Naive thymus-derived CD4-positive, alpha-beta T cell (primary cell): ENCODE data around the gene JUP. TPM values are rescaled to one million over a fixed set of nuclear protein-coding genes. Genes with fewer than 3 reads are reported as not detected.

Experiments used
- ATAC-seq: fragments of 150-1000 bp; cut with Tn5 transposase; 2 replicates; pipeline ENCODE4 v1.10.0; 2021; ENCODE audit warnings: mild to moderate bottlenecking, moderate library complexity
- CTCF ChIA-PET: fragments of 350-600 bp; sonication (Branson Sonifier 250); formaldehyde crosslinking; loops from one replicate; lab custom pipeline; 2021; ENCODE audit warnings: antibody characterized with exemption; lab: Charles Lee
- POLR2A ChIA-PET: fragments of 350-600 bp; sonication (Branson Sonifier 250); formaldehyde crosslinking; loops from one replicate; lab custom pipeline; 2021; ENCODE audit warnings: antibody characterized with exemption, inconsistent platforms; lab: Charles Lee
- DNase-seq, 9 donors: peaks; one replicate each; pipeline versions ENCODE4 v3.0.0 to v3.0.0-alpha.2; 2020 to 2022; ENCODE audit warnings: mixed read lengths in 1 of 9
- H3K27ac ChIP-seq: one replicate; pipeline ENCODE4 v1.7.0; 2013; ENCODE audit warnings: mild to moderate bottlenecking, low read depth, low read length, moderate library complexity
- H3K27me3 ChIP-seq, 2 donors: one replicate each; pipeline ENCODE4 v1.7.0; 2013; ENCODE audit warnings: low read length in 2 of 2, mild to moderate bottlenecking in 2 of 2, moderate library complexity in 2 of 2; ENCODE audit not compliant: control insufficient read depth in 2 of 2, insufficient read depth in 2 of 2
- H3K36me3 ChIP-seq, 3 experiments: 1 replicate in 2 of 3; 2 replicates in 1 of 3; pipeline ENCODE4 v1.7.0; 2013; ENCODE audit warnings: low read length in 3 of 3, mild to moderate bottlenecking in 3 of 3, moderate library complexity in 1 of 3; ENCODE audit not compliant: insufficient read depth in 3 of 3, control insufficient read depth in 2 of 3
- H3K4me1 ChIP-seq, 2 donors: one replicate each; pipeline ENCODE4 v1.7.0; 2013; ENCODE audit warnings: low read length in 2 of 2, mild to moderate bottlenecking in 2 of 2, moderate library complexity in 1 of 2; ENCODE audit not compliant: control insufficient read depth in 2 of 2, insufficient read depth in 2 of 2
- H3K4me3 ChIP-seq: 2 replicates; pipeline ENCODE4 v1.7.0; 2013; ENCODE audit warnings: mild to moderate bottlenecking, low read length
- H3K9me3 ChIP-seq, 3 experiments: 1 replicate in 2 of 3; 2 replicates in 1 of 3; pipeline ENCODE4 v1.7.0; 2013; ENCODE audit warnings: low read length in 3 of 3; ENCODE audit not compliant: control insufficient read depth in 2 of 3
- H3K27ac Mint-ChIP-seq, 9 donors: one replicate each; pipeline ENCODE4 v1.8.0; 2020 to 2022; ENCODE audit warnings: mixed read lengths in 9 of 9, mild to moderate bottlenecking in 8 of 9, moderate library complexity in 5 of 9, inconsistent platforms in 2 of 9
- H3K27me3 Mint-ChIP-seq, 5 donors: one replicate each; pipeline ENCODE4 v1.8.0; 2021 to 2022; ENCODE audit warnings: mixed read lengths in 5 of 5, mild to moderate bottlenecking in 1 of 5
- H3K36me3 Mint-ChIP-seq, 5 donors: one replicate each; pipeline ENCODE4 v1.8.0; 2020 to 2022; ENCODE audit warnings: mixed read lengths in 5 of 5, mild to moderate bottlenecking in 3 of 5, inconsistent platforms in 1 of 5
- H3K4me1 Mint-ChIP-seq, 7 donors: one replicate each; pipeline ENCODE4 v1.8.0; 2020 to 2022; ENCODE audit warnings: mixed read lengths in 7 of 7, mild to moderate bottlenecking in 3 of 7, inconsistent platforms in 1 of 7
- H3K4me3 Mint-ChIP-seq, 10 donors: one replicate each; pipeline ENCODE4 v1.8.0; 2020 to 2022; ENCODE audit warnings: mild to moderate bottlenecking in 10 of 10, mixed read lengths in 10 of 10, moderate library complexity in 6 of 10, inconsistent platforms in 2 of 10
- H3K9me3 Mint-ChIP-seq, 11 donors: one replicate each; pipeline ENCODE4 v1.8.0; 2020 to 2022; ENCODE audit warnings: mixed read lengths in 11 of 11, mild to moderate bottlenecking in 4 of 11, inconsistent platforms in 1 of 11, moderate library complexity in 1 of 11
- intact Hi-C, 2 donors: fragments of 100-400 bp; cut with micrococcal nuclease; formaldehyde crosslinking; loops; one replicate each; pipeline ENCODE4 v1.15.1; 2023
- polyA plus RNA-seq, 2 donors: library from polyadenylated mRNA; unstranded; fragments of 300-500 nt; fragmentation: Illumina TruSeq; gene quantifications; one replicate each; pipeline ENCODE4 v1.2.3, GENCODE V29; 2021
- total RNA-seq, 6 experiments: library from RNA in 5 of 6; stranded (reverse) in 5 of 6; gene quantifications; 1 replicate in 5 of 6; 2 replicates in 1 of 6; pipeline ENCODE4 v1.2.3 and lab custom pipeline; 2021 to 2026

JUP gene
- total and polyA plus RNA-seq, 7 experiments from 2014 or later: 0.19 to 8.2 (median 0.49) TPM

GRCh38 chr17:41766135-41766534 is 20.4 kb downstream of the JUP start:
- ChIA-PET CTCF (no interaction called here), POLR2A (no interaction called here)
- no peaks in the 10 kb centered on the region for H3K9me3 ChIP-seq
- Mint-ChIP-seq H3K4me1 (no peaks in the 10 kb centered on the region), H3K36me3 (no peaks in the 10 kb centered on the region), H3K4me3 (no peak overlapping the region), H3K9me3 (no peaks in the 10 kb centered on the region), H3K27me3 (peaks cover 0 to 2% (median 0%) of the 10 kb centered on the region in 5 donors), H3K27ac (peak overlapping the region in 1 of 9 donors; percentile 23)
- no peak overlapping the region for H3K4me3 ChIP-seq
- no peak overlapping the region for H3K27ac ChIP-seq
- no peaks in the 10 kb centered on the region for H3K27me3 ChIP-seq
- intact Hi-C loops: no loop called here
- no peaks in the 10 kb centered on the region for H3K4me1 ChIP-seq
- DNase-seq: no peak
- ATAC-seq: no peak
- H3K36me3 ChIP-seq: no peaks in the 10 kb centered on the region

GRCh38 chr17:41763327-41763726 is 23.2 kb downstream of the JUP start:
- Histone ChIP-seq H3K27ac (no peak overlapping the region), H3K9me3 (no peaks in the 10 kb centered on the region), H3K27me3 (no peaks in the 10 kb centered on the region), H3K4me1 (no peaks in the 10 kb centered on the region), H3K4me3 (no peak overlapping the region), H3K36me3 (no peaks in the 10 kb centered on the region)
- POLR2A ChIA-PET: no interaction called here
- Mint-ChIP-seq H3K27me3 (peaks cover 0 to 2% (median 0%) of the 10 kb centered on the region in 5 donors), H3K4me3 (no peak overlapping the region), H3K4me1 (no peaks in the 10 kb centered on the region), H3K9me3 (no peaks in the 10 kb centered on the region), H3K36me3 (no peaks in the 10 kb centered on the region), H3K27ac (no peak overlapping the region)
- intact Hi-C loops: no loop called here
- CTCF ChIA-PET: no interaction called here
- ATAC-seq (no peak), DNase-seq (no peak)

- CTCF ChIA-PET: no interaction called here
- ATAC-seq: no peak
- no peaks in the 10 kb centered on the region for H3K36me3 ChIP-seq
Measured at GRCh38 chr17:41762841-41763240, 23.7 kb downstream of the JUP start.

GRCh38 chr17:41762391-41762790 is 24.1 kb downstream of the JUP start:
- H3K36me3 ChIP-seq: no peaks in the 10 kb centered on the region
- H3K27ac ChIP-seq: no peak overlapping the region
- ATAC-seq (no peak), DNase-seq (no peak)
- Mint-ChIP-seq H3K36me3 (no peaks in the 10 kb centered on the region), H3K27ac (no peak overlapping the region), H3K9me3 (no peaks in the 10 kb centered on the region), H3K4me3 (no peak overlapping the region), H3K27me3 (peaks cover 0 to 2% (median 0%) of the 10 kb centered on the region in 5 donors), H3K4me1 (no peaks in the 10 kb centered on the region)
- H3K4me3 ChIP-seq: no peak overlapping the region
- H3K4me1 ChIP-seq: no peaks in the 10 kb centered on the region
- no peaks in the 10 kb centered on the region for H3K27me3 ChIP-seq
- intact Hi-C loops: no loop called here
- no peaks in the 10 kb centered on the region for H3K9me3 ChIP-seq
- ChIA-PET CTCF (no interaction called here), POLR2A (no interaction called here)

More at GRCh38 chr17:41762841-41763240, 23.7 kb downstream of the JUP start:
- no peak for DNase-seq
- Histone ChIP-seq H3K27me3 (no peaks in the 10 kb centered on the region), H3K27ac (no peak overlapping the region), H3K4me1 (no peaks in the 10 kb centered on the region), H3K4me3 (no peak overlapping the region), H3K9me3 (no peaks in the 10 kb centered on the region)
- H3K4me3 Mint-ChIP-seq: no peak overlapping the region
- H3K9me3 Mint-ChIP-seq: no peaks in the 10 kb centered on the region
- no peaks in the 10 kb centered on the region for H3K4me1 Mint-ChIP-seq
- no peaks in the 10 kb centered on the region for H3K36me3 Mint-ChIP-seq
- H3K27me3 Mint-ChIP-seq: peaks cover 0 to 2% (median 0%) of the 10 kb centered on the region in 5 donors
- intact Hi-C loops: no loop called here
- no peak overlapping the region for H3K27ac Mint-ChIP-seq
- POLR2A ChIA-PET: no interaction called here

GRCh38 chr17:41760878-41761277 is 25.6 kb downstream of the JUP start:
- Histone ChIP-seq H3K4me3 (no peak overlapping the region), H3K27me3 (no peaks in the 10 kb centered on the region), H3K27ac (no peak overlapping the region), H3K36me3 (no peaks in the 10 kb centered on the region), H3K4me1 (no peaks in the 10 kb centered on the region), H3K9me3 (no peaks in the 10 kb centered on the region)
- Mint-ChIP-seq H3K4me3 (no peak overlapping the region), H3K4me1 (no peaks in the 10 kb centered on the region), H3K36me3 (no peaks in the 10 kb centered on the region), H3K27me3 (peaks cover 0 to 2% (median 0%) of the 10 kb centered on the region in 5 donors), H3K27ac (peak overlapping the region in 1 of 9 donors; percentile 36), H3K9me3 (no peaks in the 10 kb centered on the region)
- intact Hi-C loops: no loop called here
- DNase-seq (no peak), ATAC-seq (no peak)
- ChIA-PET POLR2A (no interaction called here), CTCF (no interaction called here)

DNA sequence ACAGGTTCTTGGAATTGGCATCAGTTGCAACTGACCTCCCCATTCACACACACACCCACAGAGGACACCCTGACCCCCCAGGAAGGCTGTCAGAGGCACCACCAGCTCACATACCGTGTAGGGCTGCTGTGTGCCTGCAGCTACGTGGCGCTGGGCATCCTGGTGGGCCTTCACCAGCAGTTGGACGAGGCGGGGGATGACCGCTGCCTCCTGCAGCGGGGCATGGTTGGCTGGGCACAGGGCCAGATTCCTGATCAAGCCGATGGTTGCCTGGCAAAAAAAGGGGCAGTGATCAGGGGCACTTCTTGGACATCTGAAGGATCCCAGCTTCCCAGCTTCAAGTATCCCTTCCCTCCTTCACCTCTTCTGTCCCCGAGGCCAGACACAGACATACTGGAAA is 27.9 kb downstream of the JUP start:
- no peaks in the 10 kb centered on the region for H3K9me3 ChIP-seq
- H3K9me3 Mint-ChIP-seq: no peaks in the 10 kb centered on the region

GRCh38 chr17:41754066-41754465 is 32.4 kb downstream of the JUP start:
- no peaks in the 10 kb centered on the region for H3K27me3 ChIP-seq
- Mint-ChIP-seq H3K4me1 (no peaks in the 10 kb centered on the region), H3K27me3 (no peaks in the 10 kb centered on the region), H3K36me3 (no peaks in the 10 kb centered on the region), H3K27ac (no peak overlapping the region), H3K9me3 (no peaks in the 10 kb centered on the region), H3K4me3 (no peak overlapping the region)
- H3K4me3 ChIP-seq: no peak overlapping the region
- H3K36me3 ChIP-seq: no peaks in the 10 kb centered on the region
- H3K4me1 ChIP-seq: no peaks in the 10 kb centered on the region
- ChIA-PET POLR2A (no interaction called here), CTCF (no interaction called here)
- no peak overlapping the region for H3K27ac ChIP-seq
- DNase-seq (no peak), ATAC-seq (no peak)
- intact Hi-C loops: no loop called here
- no peaks in the 10 kb centered on the region for H3K9me3 ChIP-seq

More for the DNA sequence above, 27.9 kb downstream of the JUP start:
- DNase-seq (no peak), ATAC-seq (no peak)
- Histone ChIP-seq H3K36me3 (no peaks in the 10 kb centered on the region), H3K4me1 (no peaks in the 10 kb centered on the region), H3K27ac (no peak overlapping the region), H3K4me3 (no peak overlapping the region), H3K27me3 (no peaks in the 10 kb centered on the region)
- Mint-ChIP-seq H3K36me3 (no peaks in the 10 kb centered on the region), H3K4me3 (no peak overlapping the region), H3K27ac (no peak overlapping the region), H3K27me3 (peaks cover 0 to 2% (median 0%) of the 10 kb centered on the region in 5 donors), H3K4me1 (no peaks in the 10 kb centered on the region)
- ChIA-PET CTCF (no interaction called here), POLR2A (no interaction called here)
- intact Hi-C loops: no loop called here
